ENCODE results near the gene GFRA1.

Gene GFRA1

GRCh38 chr10:116160271-116160670 is 112.7 kb downstream of the GFRA1 start:
- no peak for DNase-seq

- no peak for DNase-seq
Measured at GRCh38 chr10:116159197-116159596, 113.8 kb downstream of the GFRA1 start.

- DNase-seq = no peak
Measured at GRCh38 chr10:116158036-116158435, 115.0 kb downstream of the GFRA1 start.

- no peak for DNase-seq
Measured at GRCh38 chr10:116157485-116157884, 115.5 kb downstream of the GFRA1 start.

- DNase-seq = no peak
Measured at GRCh38 chr10:116156819-116157218, 116.2 kb downstream of the GFRA1 start.

GRCh38 chr10:116155191-116155590 is 117.8 kb downstream of the GFRA1 start:
- DNase-seq = no peak

GRCh38 chr10:116154651-116155050 is 118.4 kb downstream of the GFRA1 start:
- DNase-seq = no peak

- DNase-seq = no peak
Measured at GRCh38 chr10:116151076-116151475, 121.9 kb downstream of the GFRA1 start.

- DNase-seq = no peak
Measured at GRCh38 chr10:116150606-116151005, 122.4 kb downstream of the GFRA1 start.

GRCh38 chr10:116147147-116147905 is 125.7 kb downstream of the GFRA1 start:
- DNase-seq = no peak

GRCh38 chr10:116146372-116147140 is 126.5 kb downstream of the GFRA1 start:
- DNase-seq = no peak

- DNase-seq = no peak
Measured at GRCh38 chr10:116143673-116144222, 129.3 kb downstream of the GFRA1 start.

GRCh38 chr10:116141855-116142254 is 131.2 kb downstream of the GFRA1 start:
- DNase-seq = no peak

- DNase-seq = no peak
Measured at GRCh38 chr10:116141246-116141645, 131.8 kb downstream of the GFRA1 start.

GRCh38 chr10:116139886-116140285 is 133.1 kb downstream of the GFRA1 start:
- DNase-seq = no peak

- DNase-seq = no peak
Measured at GRCh38 chr10:116138897-116139296, 134.1 kb downstream of the GFRA1 start.

GRCh38 chr10:116136261-116136660 is 136.7 kb downstream of the GFRA1 start:
- DNase-seq = no peak

GRCh38 chr10:116134322-116134721 is 138.7 kb downstream of the GFRA1 start:
- no peak for DNase-seq

- peak; percentile 23 for DNase-seq
Measured at GRCh38 chr10:116133634-116134033, 139.4 kb downstream of the GFRA1 start.

GRCh38 chr10:116132780-116133399 is 140.1 kb downstream of the GFRA1 start:
- peak; percentile 46 for DNase-seq

- DNase-seq = no peak
Measured at GRCh38 chr10:116130006-116130405, 143.0 kb downstream of the GFRA1 start.

GRCh38 chr10:116126954-116127695 is 145.9 kb downstream of the GFRA1 start:
- DNase-seq = no peak

All from right kidney (tissue), 1 donor.